Spleen (tissue), 11 donors: Measurements from ENCODE around the gene MFNG. TPM values are rescaled to one million over a fixed set of nuclear protein-coding genes. Genes with fewer than 3 reads are reported as not detected.

Experiments used
- DNase-seq: peaks from one replicate; pipeline ENCODE4 v3.0.0-alpha.2; 2020
- H3K27ac ChIP-seq, 8 donors: fragments of 200-600 bp; sonication (generic) in 7 of 8; 1 replicate in 4 of 8; 2 replicates in 4 of 8; pipeline versions ENCODE4 v1.5.0 to v1.8.0; 2016 to 2021; ENCODE audit warnings: inconsistent platforms in 4 of 8, mild to moderate bottlenecking in 4 of 8, moderate library complexity in 1 of 8
- H3K27me3 ChIP-seq, 7 donors: fragments of 200-600 bp; sonication (generic) in 6 of 7; replicated peaks in 1 of 7; 1 replicate in 4 of 7; 2 replicates in 3 of 7; pipeline versions ENCODE4 v1.5.0 to v1.8.0; 2016 to 2021; ENCODE audit warnings: inconsistent platforms in 3 of 7, mild to moderate bottlenecking in 1 of 7
- H3K36me3 ChIP-seq, 6 donors: fragments of 200-600 bp; sonication (generic) in 5 of 6; 1 replicate in 4 of 6; 2 replicates in 2 of 6; pipeline versions ENCODE4 v1.5.0 to v1.8.0; 2016 to 2021; ENCODE audit warnings: inconsistent platforms in 2 of 6
- H3K4me1 ChIP-seq, 6 donors: fragments of 200-600 bp; sonication (generic) in 5 of 6; 1 replicate in 3 of 6; 2 replicates in 3 of 6; pipeline versions ENCODE4 v1.5.0 to v1.8.0; 2016 to 2021; ENCODE audit warnings: inconsistent platforms in 3 of 6
- H3K4me3 ChIP-seq, 8 donors: fragments of 200-600 bp; sonication (generic) in 7 of 8; 1 replicate in 4 of 8; 2 replicates in 4 of 8; pipeline versions ENCODE4 v1.5.0 to v1.8.0; 2016 to 2021; ENCODE audit warnings: inconsistent platforms in 4 of 8, mild to moderate bottlenecking in 4 of 8, moderate library complexity in 2 of 8
- H3K9me3 ChIP-seq, 8 donors: fragments of 200-600 bp; sonication (generic) in 7 of 8; 1 replicate in 4 of 8; 2 replicates in 4 of 8; pipeline versions ENCODE4 v1.5.0 to v1.8.0; 2016 to 2021; ENCODE audit warnings: inconsistent platforms in 4 of 8
- CTCF ChIP-seq, 11 experiments: fragments of 200-600 bp in 7 of 11; fragments of 450-650 bp in 4 of 11; sonication (generic) in 4 of 11; IDR thresholded peaks in 8 of 11; conservative IDR thresholded peaks in 3 of 11; 1 replicate in 7 of 11; 2 replicates in 4 of 11; pipeline versions ENCODE4 v1.4.0 to v1.8.0; 2016 to 2021; ENCODE audit warnings: antibody characterized with exemption in 11 of 11, inconsistent platforms in 4 of 11, mild to moderate bottlenecking in 1 of 11
- POLR2A ChIP-seq, 3 donors: fragments of 450-650 bp; IDR thresholded peaks; one replicate each; pipeline ENCODE4 v1.5.1; 2017; ENCODE audit warnings: antibody characterized with exemption in 3 of 3, mild to moderate bottlenecking in 1 of 3
- POLR2AphosphoS5 ChIP-seq, 3 donors: sonication (generic); formaldehyde crosslinking; IDR thresholded peaks; one replicate each; pipeline ENCODE4 v1.5.1; 2017; ENCODE audit warnings: antibody characterized with exemption in 3 of 3
- WGBS, 5 donors: extraction: QIAGEN DNeasy Blood & Tissue Kit in 3 of 5; methylation state at CpG; one replicate each; pipeline versions ENCODE4 v1.1.5 to v1.1.7; 2013 to 2018; 5-methylcytosine and 5-hydroxymethylcytosine counted together
- intact Hi-C: fragments of 100-400 bp; cut with DNase I; formaldehyde crosslinking; loops from one replicate; pipeline ENCODE4 v1.15.0; 2023; ENCODE audit warnings: low total_unique reads
- polyA plus RNA-seq, 3 donors: library from polyadenylated mRNA; stranded (reverse); fragments of 200-250 nt; gene quantifications; one replicate each; pipeline ENCODE4 v1.2.1, GENCODE V29; 2013
- total RNA-seq, 7 donors: library from RNA; depleted of rRNA in 3 of 7; stranded (reverse); fragments of >200 nt in 3 of 7; fragmentation: NEBNext Ultra II Directional in 4 of 7; extraction: Animal tissue kit (Norgen Biotek cat#: 25700) in 4 of 7; gene quantifications; one replicate each; pipeline versions ENCODE4 v1.1.0 to v1.2.1, GENCODE V29; 2016 to 2021
- donor health status: healthy with polysubstance abuse.
- donor health status: DM: no; HTN: no; CAD: no; lungs with moderate emphysema.
- donor health status: DM: no; HTN: no; CAD: no.
- donor health status: Bipolar disorder and iron deficiency.
- donor health status: healthy.
- donor health status: DM: no; HTN: no; CAD: no.
- donor health status: DM: yes; HTN: yes; CAD: no.

The MFNG gene
- total and polyA plus RNA-seq, 10 donors: 38.7 to 138 (median 96.6) TPM

- Histone ChIP-seq H3K27me3 (peaks cover 0 to 37% (median 0%) of the 10 kb centered on the region in 7 donors), H3K9me3 (peaks cover 0 to 12% (median 6%) of the 10 kb centered on the region in 8 donors), H3K4me1 (no peaks in the 10 kb centered on the region), H3K36me3 (no peaks in the 10 kb centered on the region), H3K4me3 (no peak overlapping the region), H3K27ac (no peak overlapping the region)
- intact Hi-C loops: no loop called here
- TF ChIP-seq POLR2AphosphoS5 (IDR thresholded peaks at IDR 0.05) (no peak), POLR2A (IDR thresholded peaks at IDR 0.05) (no peak), CTCF (IDR thresholded peaks at IDR 0.05 in 8 of 11, conservative IDR thresholded peaks at IDR 0.05 in 3 of 11) (no peak)
- 81 to 89% (median 84%) methylated on average over 7 of the region's 7 CpGs for WGBS, 5 donors
- no peak for DNase-seq
Measured at GRCh38 chr22:37443977-37444376, 42.2 kb downstream of the MFNG start.

- Histone ChIP-seq H3K4me3 (no peak overlapping the region), H3K36me3 (no peaks in the 10 kb centered on the region), H3K27ac (no peak overlapping the region), H3K27me3 (peaks cover 0 to 37% (median 0%) of the 10 kb centered on the region in 7 donors), H3K9me3 (peaks cover 0 to 12% (median 6%) of the 10 kb centered on the region in 8 donors), H3K4me1 (no peaks in the 10 kb centered on the region)
- DNase-seq: no peak
- intact Hi-C loops: no loop called here
- TF ChIP-seq POLR2AphosphoS5 (IDR thresholded peaks at IDR 0.05) (no peak), CTCF (IDR thresholded peaks at IDR 0.05 in 8 of 11, conservative IDR thresholded peaks at IDR 0.05 in 3 of 11) (no peak), POLR2A (IDR thresholded peaks at IDR 0.05) (no peak)
- WGBS, 5 donors: 89 to 93% (median 92%) methylated on average over 7 of the region's 7 CpGs
Measured at GRCh38 chr22:37443086-37443485, 43.1 kb downstream of the MFNG start.

GRCh38 chr22:37442537-37442936 is 43.6 kb downstream of the MFNG start:
- H3K27me3 ChIP-seq: peaks cover 0 to 35% (median 0%) of the 10 kb centered on the region in 7 donors
- no peaks in the 10 kb centered on the region for H3K36me3 ChIP-seq
- no peak overlapping the region for H3K4me3 ChIP-seq
- H3K27ac ChIP-seq: no peak overlapping the region
- peaks cover 0 to 12% (median 6%) of the 10 kb centered on the region in 8 donors for H3K9me3 ChIP-seq
- intact Hi-C loops: no loop called here
- no peak for DNase-seq
- WGBS, 5 donors: 48 to 73% (median 63%) methylated on average over 2 of the region's 2 CpGs
- no peaks in the 10 kb centered on the region for H3K4me1 ChIP-seq
- no peak for TF ChIP-seq CTCF (IDR thresholded peaks at IDR 0.05 in 8 of 11, conservative IDR thresholded peaks at IDR 0.05 in 3 of 11)
- no peak for TF ChIP-seq POLR2A (IDR thresholded peaks at IDR 0.05)
- TF ChIP-seq POLR2AphosphoS5 (IDR thresholded peaks at IDR 0.05): no peak

- no peak for TF ChIP-seq CTCF (IDR thresholded peaks at IDR 0.05 in 8 of 11, conservative IDR thresholded peaks at IDR 0.05 in 3 of 11)
- no peak for TF ChIP-seq POLR2A (IDR thresholded peaks at IDR 0.05)
- Histone ChIP-seq H3K27me3 (peaks cover 0 to 35% (median 0%) of the 10 kb centered on the region in 7 donors), H3K27ac (no peak overlapping the region), H3K4me1 (no peaks in the 10 kb centered on the region), H3K4me3 (no peak overlapping the region), H3K9me3 (peaks cover 0 to 12% (median 6%) of the 10 kb centered on the region in 8 donors), H3K36me3 (no peaks in the 10 kb centered on the region)
- intact Hi-C loops: no loop called here
- WGBS, 5 donors: 80 to 87% (median 84%) methylated on average over 8 of the region's 8 CpGs
- DNase-seq: no peak
Measured at GRCh38 chr22:37442135-37442534, 44.0 kb downstream of the MFNG start.
